ENCODE results near the gene PRKCZ.

- TF ChIP-seq CTCF (IDR thresholded peaks at IDR 0.05) (no peak), POLR2AphosphoS5 (IDR thresholded peaks at IDR 0.05) (no peak), EP300 (IDR thresholded peaks at IDR 0.05) (no peak), POLR2A (IDR thresholded peaks at IDR 0.05; ENCODE audit: low read depth) (no peak)
Measured at GRCh38 chr1:2202008-2202575, 151.9 kb downstream of the PRKCZ start.

Measured in esophagus muscularis mucosa (tissue), 4 donors.